HCT116 (cell line): ENCODE data around the gene ARL4C. TPM values are rescaled to one million over a fixed set of nuclear protein-coding genes. Genes with fewer than 3 reads are reported as not detected.

Experiments used
- ATAC-seq: fragments of 200-7000 bp; cut with Tn5 transposase; 2 replicates; pipeline ENCODE4 v1.9.1; 2020; ENCODE audit warnings: mild to moderate bottlenecking, moderate library complexity
- BruUV-seq: library from RNA; stranded (reverse); fragments of 400-500 nt; replicated peaks from 2 replicates; lab custom pipeline; 2021; lab: Mats Ljungman, UMichigan
- CTCF ChIA-PET: fragments of 300-600 bp; sonication (Branson Sonifier 250); formaldehyde crosslinking; loops from one replicate; lab custom pipeline; 2021; ENCODE audit warnings: antibody characterized with exemption; lab: Charles Lee
- POLR2A ChIA-PET: fragments of 300-600, 350-600 bp; sonication (Branson Sonifier 250); formaldehyde crosslinking; loops from one replicate; lab custom pipeline; 2021; ENCODE audit warnings: antibody characterized with exemption; lab: Charles Lee
- RAD21 ChIA-PET, 2 experiments: fragments of 300-600 bp; sonication (Branson Sonifier 250); formaldehyde crosslinking; loops; one replicate each; lab custom pipeline; 2023; ENCODE audit warnings: low total read pairs in 2 of 2; ENCODE audit not compliant: uncharacterized antibody in 2 of 2, unreplicated experiment in 2 of 2, low non-redundant PET in 1 of 2; lab: Charles Lee
- DNase-seq: peaks from one replicate; pipeline ENCODE4 v3.0.0-alpha.2; 2010; ENCODE audit warnings: low read depth, low spot score
- H2AFZ ChIP-seq: fragments of 200-600 bp; shearing (Covaris generic), sonication (generic); 2 replicates; pipeline ENCODE4 v1.6.1; 2017; ENCODE audit warnings: low read depth, mixed run types, mixed read lengths, antibody characterized with exemption, low read length; ENCODE audit not compliant: poor library complexity, severe bottlenecking
- H3K27ac ChIP-seq: 2 replicates; pipeline ENCODE4 v1.5.1; 2012; ENCODE audit warnings: low read depth, low read length
- H3K27me3 ChIP-seq: fragments of 200-600 bp; sonication (generic); 2 replicates; pipeline ENCODE4 v1.6.1; 2016; ENCODE audit warnings: mixed run types, low read length, mixed read lengths; ENCODE audit not compliant: insufficient read depth
- H3K36me3 ChIP-seq, 2 experiments: fragments of 200-500 bp in 1 of 2; fragments of 200-600 bp in 1 of 2; sonication (Bioruptor generic) in 1 of 2; sonication (generic) in 1 of 2; 2 replicates each; pipeline versions ENCODE4 v1.5.1 to v1.6.1; 2014 to 2016; ENCODE audit warnings: low read length in 2 of 2, inconsistent platforms in 1 of 2, mixed read lengths in 1 of 2, mixed run types in 1 of 2; ENCODE audit not compliant: insufficient read depth in 2 of 2, control insufficient read depth in 1 of 2
- H3K4me1 ChIP-seq, 2 experiments: fragments of 200-600 bp in 1 of 2; sonication (generic) in 1 of 2; 2 replicates each; pipeline versions ENCODE4 v1.5.1 to v1.6.1; 2012 to 2017; ENCODE audit warnings: low read length in 2 of 2, inconsistent platforms in 1 of 2, mild to moderate bottlenecking in 1 of 2, mixed read lengths in 1 of 2, mixed run types in 1 of 2, moderate library complexity in 1 of 2; ENCODE audit not compliant: insufficient read depth in 2 of 2, control insufficient read depth in 1 of 2
- H3K4me2 ChIP-seq: fragments of 200-600 bp; sonication (generic); 2 replicates; pipeline ENCODE4 v1.6.1; 2017; ENCODE audit warnings: mixed run types, low read length, mixed read lengths
- H3K4me3 ChIP-seq, 2 experiments: fragments of 200-600 bp in 1 of 2; sonication (generic) in 1 of 2; replicated peaks in 1 of 2; 2 replicates each; pipeline ENCODE4 v1.5.1; 2011 to 2016; ENCODE audit warnings: low read length in 2 of 2, control low read depth in 1 of 2, low read depth in 1 of 2, mild to moderate bottlenecking in 1 of 2, mixed read lengths in 1 of 2, mixed run types in 1 of 2
- H3K79me2 ChIP-seq: fragments of 200-600 bp; sonication (generic); 2 replicates; pipeline ENCODE4 v1.6.1; 2017; ENCODE audit warnings: mild to moderate bottlenecking, mixed run types, low read length, moderate library complexity, mixed read lengths; ENCODE audit not compliant: insufficient read depth
- H3K9ac ChIP-seq: fragments of 200-600 bp; sonication (generic); 2 replicates; pipeline ENCODE4 v1.6.1; 2016; ENCODE audit warnings: low read length, mixed read lengths
- H3K9me2 ChIP-seq: fragments of 200-600 bp; sonication (generic), shearing (Covaris generic); 2 replicates; pipeline ENCODE4 v1.6.1; 2017; ENCODE audit warnings: mixed run types, mild to moderate bottlenecking, moderate library complexity; ENCODE audit not compliant: insufficient read depth
- H3K9me3 ChIP-seq, 2 experiments: fragments of 200-500 bp in 1 of 2; fragments of 200-600 bp in 1 of 2; sonication (Bioruptor generic) in 1 of 2; sonication (generic) in 1 of 2; 2 replicates each; pipeline ENCODE4 v1.6.1; 2014 to 2017; ENCODE audit warnings: low read length in 2 of 2, mixed read lengths in 2 of 2, inconsistent platforms in 1 of 2, low read depth in 1 of 2, mild to moderate bottlenecking in 1 of 2, mixed run types in 1 of 2, moderate library complexity in 1 of 2; ENCODE audit not compliant: control insufficient read depth in 1 of 2, insufficient read depth in 1 of 2
- H4K20me1 ChIP-seq: fragments of 200-600 bp; sonication (generic), shearing (Covaris generic); 2 replicates; pipeline ENCODE4 v1.6.1; 2017; ENCODE audit warnings: mixed run types, mild to moderate bottlenecking, moderate library complexity; ENCODE audit not compliant: insufficient read depth
- ATF3 ChIP-seq: IDR thresholded peaks from 2 replicates; pipeline ENCODE4 v1.6.1; 2012
- CBX3 ChIP-seq: IDR thresholded peaks from 2 replicates; pipeline ENCODE4 v1.6.1; 2012; ENCODE audit warnings: low read depth
- CEBPB ChIP-seq: IDR thresholded peaks from 2 replicates; pipeline ENCODE4 v1.6.1; 2012; ENCODE audit warnings: low read depth
- EZH2 ChIP-seq: fragments of 200-600 bp; sonication (generic); IDR thresholded peaks from 2 replicates; pipeline ENCODE4 v1.6.1; 2017; ENCODE audit warnings: antibody characterized with exemption, mixed run types
- EZH2phosphoT487 ChIP-seq: fragments of 200-600 bp; IDR thresholded peaks from 2 replicates; pipeline ENCODE4 v1.6.1; 2018; ENCODE audit warnings: antibody characterized with exemption, borderline replicate concordance
- JUND ChIP-seq: IDR thresholded peaks from 2 replicates; pipeline ENCODE4 v1.6.1; 2012
- POLR2A ChIP-seq: IDR thresholded peaks from 2 replicates; pipeline ENCODE4 v1.7.0; 2011; ENCODE audit warnings: borderline replicate concordance; ENCODE audit not compliant: insufficient read depth, insufficient read length; ENCODE audit errors: extremely low read depth
- POLR2AphosphoS5 ChIP-seq: IDR thresholded peaks from 2 replicates; pipeline ENCODE4 v1.6.1; 2011; ENCODE audit warnings: mild to moderate bottlenecking, low read depth, low read length, moderate library complexity
- RAD21 ChIP-seq: IDR thresholded peaks from 2 replicates; pipeline ENCODE4 v1.6.1; 2012; ENCODE audit warnings: low read depth, mild to moderate bottlenecking
- REST ChIP-seq: IDR thresholded peaks from 2 replicates; pipeline ENCODE4 v1.6.1; 2012; ENCODE audit warnings: low read depth
- SP1 ChIP-seq: IDR thresholded peaks from 2 replicates; pipeline ENCODE4 v1.6.1; 2012; ENCODE audit warnings: low read depth
- TCF7L2 ChIP-seq: IDR thresholded peaks from 2 replicates; pipeline ENCODE4 v1.7.0; 2011; ENCODE audit warnings: borderline replicate concordance, inconsistent platforms; ENCODE audit not compliant: insufficient read depth, insufficient read length; ENCODE audit errors: extremely low read depth
- ZBTB33 ChIP-seq: IDR thresholded peaks from 2 replicates; pipeline ENCODE4 v1.6.1; 2011; ENCODE audit warnings: mild to moderate bottlenecking, low read length, moderate library complexity; ENCODE audit not compliant: insufficient replicate concordance; ENCODE audit errors: extremely low read depth
- ZNF274 ChIP-seq: fragments of 200-500 bp; sonication (Bioruptor generic); IDR thresholded peaks from 2 replicates; pipeline ENCODE4 v1.6.1; 2014; ENCODE audit warnings: mild to moderate bottlenecking, low read depth, low read length, inconsistent platforms
- intact Hi-C: fragments of 100-400 bp; cut with micrococcal nuclease; formaldehyde crosslinking; loops from 2 replicates; pipeline ENCODE4 v1.10.0; 2022
- total RNA-seq: library from RNA; stranded (reverse); gene quantifications from one replicate; pipeline ENCODE4 v1.2.1, GENCODE V29; 2021; ENCODE audit not compliant: unreplicated experiment

ARL4C gene
- total RNA-seq, 1 experiment from 2014 or later: 4.1 TPM

GRCh38 chr2:234491281-234491680, 5.6 kb downstream of the ARL4C start:
- CTCF ChIA-PET: no interaction called here
- RAD21 ChIA-PET: no interaction called here
- no peak overlapping the region for H3K4me3 ChIP-seq
- ATAC-seq (no peak), DNase-seq (no peak)
- H3K4me2 ChIP-seq: no peak overlapping the region
- H4K20me1 ChIP-seq: no peaks in the 10 kb centered on the region
- H2AFZ ChIP-seq: no peak overlapping the region
- intact Hi-C loops: no loop called here
- H3K27ac ChIP-seq: no peak overlapping the region
- no peaks in the 10 kb centered on the region for H3K36me3 ChIP-seq
- H3K9me3 ChIP-seq: no peaks in the 10 kb centered on the region
- no TSS peak for BruUV-seq
- no peaks in the 10 kb centered on the region for H3K9me2 ChIP-seq
- peaks cover 4 to 8% of the 10 kb centered on the region in 2 experiments; a peak in 3 of 4 replicates for H3K4me1 ChIP-seq
- H3K79me2 ChIP-seq: no peaks in the 10 kb centered on the region
- POLR2A ChIA-PET: no interaction called here
- TF ChIP-seq ZNF274 (no peak), ATF3 (no peak), TCF7L2 (no peak), CBX3 (no peak), CEBPB (no peak), POLR2AphosphoS5 (no peak), EZH2 (no peak), ZBTB33 (no peak), REST (no peak), JUND (no peak), POLR2A (no peak), SP1 (no peak), EZH2phosphoT487 (no peak), RAD21 (no peak)
- no peak overlapping the region for H3K9ac ChIP-seq
- H3K27me3 ChIP-seq: no peaks in the 10 kb centered on the region
